AG09319 (cell line): ENCODE data around the gene STX18.

Experiments used
- DNase-seq: peaks from one replicate; pipeline ENCODE4 v3.0.0-alpha.2; 2010; ENCODE audit warnings: low read depth; ENCODE audit errors: extremely low read depth
- CTCF ChIP-seq: IDR thresholded peaks from 2 replicates; pipeline ENCODE4 v1.5.1; 2011; ENCODE audit warnings: low read depth, mild to moderate bottlenecking, inconsistent platforms, low read length, moderate library complexity

STX18 gene

GRCh38 chr4:4534515-4535145, 7.2 kb downstream of the STX18 start:
- TF ChIP-seq CTCF, result no peak

GRCh38 chr4:4533461-4534169, 8.2 kb downstream of the STX18 start:
- no peak for TF ChIP-seq CTCF
- DNase-seq, result no peak

More at GRCh38 chr4:4534515-4535145, 7.2 kb downstream of the STX18 start:
- DNase-seq, result no peak

GRCh38 chr4:4532371-4533154, 9.3 kb downstream of the STX18 start:
- TF ChIP-seq CTCF, result no peak
- DNase-seq, result no peak

GRCh38 chr4:4529392-4529791, 12.5 kb downstream of the STX18 start:
- TF ChIP-seq CTCF, result no peak
- DNase-seq, result no peak

- no peak for DNase-seq
- no peak for TF ChIP-seq CTCF
Observed at GRCh38 chr4:4526401-4526800, 15.4 kb downstream of the STX18 start.

- DNase-seq, result no peak
- no peak; the same call in 1 of the 2 replicates for TF ChIP-seq CTCF
Observed at GRCh38 chr4:4524364-4524763, 17.5 kb downstream of the STX18 start.

GRCh38 chr4:4521731-4522130, 20.1 kb downstream of the STX18 start:
- no peak for TF ChIP-seq CTCF
- no peak for DNase-seq
